Astrocyte of the hippocampus (primary cell): ENCODE results near the gene MFSD11.
"Not testable (repeated sequence)": the region's sequence is repeated elsewhere in the genome, so short reads cannot be mapped to it uniquely, and the experiment has no call there.

ENCODE experiments used
- DNase-seq: peaks from one replicate; pipeline ENCODE4 v3.0.0; 2011; ENCODE audit warnings: low read depth, low spot score

Gene MFSD11

GRCh38 chr17:76709077-76709950, 28.6 kb upstream of the MFSD11 start:
- DNase-seq: peak; percentile 98

GRCh38 chr17:76709951-76710862, 27.7 kb upstream of the MFSD11 start:
- peak; percentile 71 for DNase-seq

GRCh38 chr17:76710863-76711611, 26.9 kb upstream of the MFSD11 start, which contains the start of gene MXRA7:
TSS of gene MXRA7 (minus strand) at chr17:76710965. CDS start at chr17:76710946, 19 bp downstream.
- DNase-seq: peak; percentile 91

GRCh38 chr17:76712321-76712720, 25.6 kb upstream of the MFSD11 start:
- not testable (repeated sequence) for DNase-seq

DNA sequence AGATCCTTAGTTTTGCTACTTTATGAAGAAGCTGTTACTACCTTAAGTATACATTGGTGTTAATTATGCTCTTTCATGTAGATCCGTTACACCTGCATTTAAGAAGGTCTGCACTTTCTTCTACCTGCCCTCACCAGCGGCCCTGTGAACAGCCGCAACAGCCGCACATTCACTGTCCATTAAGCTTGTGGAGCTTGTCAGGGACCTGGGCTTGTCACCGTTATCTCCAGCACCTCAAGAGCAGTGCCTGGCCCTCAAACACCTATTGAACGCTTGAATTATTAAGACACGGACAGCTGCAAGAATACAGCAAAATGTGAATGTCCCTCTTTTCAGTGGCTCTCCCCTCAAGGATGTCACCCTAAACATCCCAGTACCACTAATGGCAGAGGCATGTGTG, 24.2 kb upstream of the MFSD11 start:
- no peak for DNase-seq

DNA sequence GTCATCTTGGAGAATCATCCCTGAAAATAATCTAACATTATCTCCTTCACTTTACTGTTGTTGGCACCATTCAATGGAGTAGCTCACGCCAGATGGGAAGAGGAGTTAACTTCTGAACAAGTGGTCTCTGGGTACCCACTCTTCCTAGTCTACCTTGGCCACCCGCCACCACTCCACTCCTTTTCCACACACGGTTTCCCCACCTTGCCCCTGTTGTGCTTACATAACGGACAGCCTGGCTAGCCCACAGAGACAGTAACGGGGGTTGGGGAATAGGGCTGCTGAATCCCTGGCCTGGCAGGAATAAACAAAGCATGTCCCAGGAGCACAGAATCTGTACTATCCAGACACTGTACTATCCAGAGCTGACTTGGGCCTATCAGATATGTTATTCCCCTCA, 23.6 kb upstream of the MFSD11 start:
- DNase-seq: no peak

DNA sequence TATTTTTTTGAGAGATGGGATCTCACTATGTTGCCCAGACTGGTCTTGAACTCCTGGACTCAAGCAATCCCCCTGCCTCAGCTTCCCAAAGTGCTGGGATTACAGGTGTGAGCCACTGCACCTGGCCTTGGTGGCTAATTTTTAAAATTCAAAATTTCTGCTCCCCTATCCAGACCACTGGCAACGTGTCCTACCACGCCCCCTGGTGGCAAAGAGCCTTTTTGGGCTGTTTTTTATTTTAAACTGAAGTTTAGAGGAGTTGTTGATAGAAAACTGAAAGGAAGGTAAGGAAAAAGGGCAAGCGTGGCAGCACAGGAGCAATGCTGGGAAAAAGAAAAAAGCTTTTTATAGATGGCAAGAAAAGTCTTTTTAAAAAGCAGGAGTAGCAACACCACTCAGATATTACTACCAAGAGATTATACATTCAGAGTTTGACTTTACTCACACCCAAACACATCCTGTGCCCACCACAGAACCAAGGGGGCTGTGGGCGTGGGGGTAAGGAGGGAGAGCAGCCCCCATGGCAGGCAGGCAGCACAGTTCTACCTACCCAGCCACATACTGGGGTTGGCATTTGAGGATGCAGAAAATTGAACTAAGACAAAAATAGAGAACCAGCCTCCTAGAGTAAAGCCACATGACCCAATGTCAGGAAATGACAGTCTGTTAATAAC, 23.0 kb upstream of the MFSD11 start:
- peak; percentile 79 for DNase-seq

- DNase-seq: no peak
These were observed 22.5 kb upstream of the MFSD11 start for GRCh38 chr17:76715496-76715830.

DNA sequence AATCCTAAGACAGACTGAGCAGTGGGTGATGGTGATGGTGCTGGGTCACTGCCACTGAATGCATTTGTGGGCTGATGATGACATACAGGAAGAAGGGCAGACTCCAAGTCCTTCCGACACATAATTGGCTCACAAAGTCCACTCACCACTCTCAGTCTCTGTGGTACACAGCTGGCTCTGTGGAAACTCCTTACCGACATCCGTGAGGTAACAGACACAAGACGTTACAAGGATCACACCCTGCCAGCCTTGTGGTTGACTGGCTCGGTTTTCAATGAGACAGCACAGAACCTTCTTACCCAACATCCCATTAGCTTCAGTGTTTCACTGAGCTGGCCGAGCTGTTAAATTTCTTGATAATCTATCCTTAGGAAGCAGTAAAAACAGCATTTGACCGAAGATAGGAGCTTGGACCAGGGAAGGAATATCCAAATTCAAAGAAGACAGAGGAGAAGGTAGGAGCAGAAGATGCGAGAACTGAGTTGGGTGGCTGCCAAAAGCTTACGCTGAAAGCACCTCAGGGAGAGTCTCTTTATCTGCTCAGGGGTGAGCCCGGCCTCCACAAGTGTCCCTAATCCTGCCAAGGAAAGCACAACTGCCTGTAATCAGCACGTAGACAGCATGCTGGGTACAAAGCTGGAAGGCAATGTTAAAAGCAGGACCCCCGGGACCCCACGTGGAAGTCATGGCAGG, 21.6 kb upstream of the MFSD11 start:
- DNase-seq: peak; percentile 95

DNA sequence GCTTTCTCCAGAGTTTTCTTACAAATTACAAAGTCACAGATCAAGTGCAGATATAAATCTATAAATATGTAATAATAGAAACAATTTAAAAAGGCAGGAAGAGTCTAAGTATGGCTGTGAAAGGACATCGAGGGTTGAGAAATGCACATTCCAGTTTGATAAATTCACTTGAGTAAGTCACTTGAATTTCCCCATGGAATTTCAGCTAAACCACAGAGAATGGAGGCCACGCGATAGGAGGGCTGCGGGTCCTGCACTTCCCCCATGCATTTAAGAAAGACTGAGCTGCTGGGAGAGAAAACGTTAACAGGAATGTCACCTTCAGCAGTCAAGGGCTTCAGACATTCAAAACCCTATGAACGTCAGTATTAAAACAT, 21.1 kb upstream of the MFSD11 start:
- DNase-seq: peak; percentile 91

DNA sequence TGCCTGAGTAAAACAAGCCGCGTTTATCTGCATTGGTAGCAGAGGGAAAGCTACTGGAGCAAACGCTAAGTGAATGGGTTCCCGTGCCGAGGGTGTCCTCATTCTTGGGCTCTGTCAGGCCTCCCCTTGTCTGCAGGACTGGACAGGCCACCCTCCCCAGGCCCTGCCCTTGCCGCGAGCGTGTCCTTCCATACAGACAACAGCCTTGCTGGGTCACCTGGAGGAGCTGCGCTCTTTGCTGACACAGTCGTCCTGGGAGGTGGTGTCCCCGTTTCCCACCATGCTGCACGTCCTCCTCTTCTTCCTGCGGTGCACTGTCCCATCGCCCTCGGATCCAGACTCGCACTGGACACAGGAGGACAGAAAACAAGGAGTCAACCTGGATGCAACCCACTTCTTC, 19.4 kb upstream of the MFSD11 start:
- no peak for DNase-seq

DNA sequence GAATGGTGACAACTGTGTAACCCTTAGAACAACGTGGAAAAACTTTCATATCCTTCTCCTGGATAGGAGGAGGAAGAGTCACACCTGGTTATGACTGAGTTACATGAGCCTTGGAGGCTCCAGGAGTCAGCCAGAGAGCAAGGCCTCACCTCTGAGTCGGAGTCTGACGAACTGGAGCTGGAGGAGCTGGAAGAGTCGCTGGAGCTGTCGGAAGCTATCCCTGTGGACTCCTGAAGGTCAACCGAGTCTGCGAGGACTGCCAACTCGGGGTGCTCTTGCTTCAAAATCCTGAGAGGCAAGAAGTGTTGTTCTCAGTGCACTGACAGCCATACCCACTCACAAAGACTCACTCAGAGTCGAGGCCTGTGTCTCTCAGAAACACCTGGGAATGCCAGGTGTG, 17.7 kb upstream of the MFSD11 start:
- no peak for DNase-seq

GRCh38 chr17:76720941-76721340, 17.0 kb upstream of the MFSD11 start:
- DNase-seq: no peak

DNA sequence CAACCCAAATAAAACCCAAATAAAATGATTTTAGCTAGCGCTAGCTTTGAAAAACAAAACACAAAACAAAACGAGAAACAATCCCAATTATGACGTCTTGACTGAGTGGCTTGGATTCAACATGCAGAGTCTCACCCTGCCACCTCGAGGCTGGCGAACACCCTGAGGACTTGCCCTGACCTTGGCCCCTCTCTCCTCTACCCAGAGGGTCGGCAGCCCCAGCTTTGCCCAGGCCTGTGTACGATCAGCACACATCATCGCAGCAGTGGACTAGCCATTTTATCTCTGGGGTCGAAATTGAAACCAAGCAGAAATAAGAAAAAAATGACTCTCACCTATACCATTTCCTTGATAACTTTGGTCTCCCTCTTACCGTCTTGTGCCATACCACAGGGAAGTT, 16.5 kb upstream of the MFSD11 start:
- DNase-seq: no peak

DNA sequence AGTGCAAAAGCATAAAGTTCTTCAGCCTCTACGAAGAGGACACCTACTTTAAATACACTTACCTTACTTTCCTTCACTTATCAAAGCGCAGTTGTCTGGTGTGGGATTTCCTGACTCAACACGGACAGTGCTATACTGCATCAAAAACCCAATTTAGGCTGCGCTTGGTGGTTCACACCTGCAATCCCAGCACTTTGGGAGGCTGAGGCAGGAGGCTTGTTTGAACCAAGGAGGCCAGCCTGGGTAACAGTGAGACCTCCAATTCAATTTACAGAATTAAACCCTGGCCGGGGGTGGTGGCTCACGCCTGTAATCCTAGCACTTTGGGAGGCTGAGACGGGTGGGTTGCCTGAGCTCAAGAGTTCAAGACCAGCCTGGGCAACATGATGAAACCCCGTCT, 15.6 kb upstream of the MFSD11 start:
- DNase-seq: no peak

DNA sequence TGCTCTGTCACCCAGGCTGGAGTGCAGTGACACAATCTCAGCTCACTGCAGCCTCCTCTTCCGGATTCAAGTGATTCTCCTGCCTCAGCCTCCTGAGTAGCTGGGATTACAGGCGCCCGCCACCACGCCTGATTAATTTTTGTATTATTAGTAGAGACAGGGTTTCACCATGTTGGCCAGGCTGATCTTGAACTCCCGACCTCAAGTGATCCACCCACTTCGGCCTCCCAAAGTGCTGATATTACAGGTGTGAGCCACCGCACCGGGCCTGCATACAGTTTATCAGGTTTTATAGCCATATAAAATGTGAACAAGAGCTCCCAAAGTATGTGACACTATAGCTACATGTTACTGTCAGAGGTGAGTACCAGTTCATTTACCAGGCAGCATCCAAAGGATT, 14.9 kb upstream of the MFSD11 start:
- not testable (repeated sequence) for DNase-seq

- DNase-seq: no peak
These were observed 14.1 kb upstream of the MFSD11 start for GRCh38 chr17:76723812-76724211.

GRCh38 chr17:76725580-76726230, 12.2 kb upstream of the MFSD11 start:
- peak; percentile 59 for DNase-seq

DNA sequence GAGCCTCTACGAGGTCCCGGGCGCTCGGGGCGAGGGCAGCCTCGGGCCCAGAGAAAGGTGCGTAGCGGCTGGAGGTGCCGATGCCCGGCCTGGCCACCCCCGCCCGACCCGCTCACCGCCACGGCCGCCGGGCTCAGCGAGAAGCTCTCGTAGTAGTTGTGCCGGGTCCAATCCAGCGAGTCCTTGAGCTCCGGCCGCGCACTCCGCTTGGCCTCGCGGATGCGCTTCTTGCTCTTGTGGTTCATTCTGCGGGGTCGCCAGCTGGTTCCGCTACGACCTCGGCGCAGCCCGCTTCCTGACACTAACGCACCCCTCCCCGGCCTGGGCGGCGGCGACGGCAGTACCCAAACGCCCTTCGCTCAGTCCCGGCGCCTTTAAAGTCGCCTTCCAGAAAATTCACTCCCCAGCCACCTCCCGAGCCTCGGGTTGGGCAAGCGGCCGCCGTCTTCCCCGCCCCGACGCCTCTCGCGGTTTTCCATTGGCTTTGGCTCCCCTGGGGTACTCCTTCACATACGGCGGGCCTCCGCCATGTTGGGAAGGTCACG, 11.6 kb upstream of the MFSD11 start, which contains the start of gene JMJD6:
Gene JMJD6 (minus strand): TSS at position 376 of the 545 bp plus-strand sequence. CDS start 131 bp downstream, at position 245.
- peak; percentile 98 for DNase-seq
